Lung (tissue), 12 donors: ENCODE data around the gene ATP1A1. TPM values are rescaled to one million over a fixed set of nuclear protein-coding genes. Genes with fewer than 3 reads are reported as not detected.

ENCODE experiments used
- ATAC-seq: fragments of 200-7000 bp; cut with Tn5 transposase; one replicate; pipeline ENCODE4 v1.9.1; 2020; ENCODE audit warnings: moderate number of reproducible peaks; ENCODE audit not compliant: insufficient read depth, low FRiP score
- DNase-seq, 3 donors: peaks; one replicate each; pipeline ENCODE4 v3.0.0-alpha.2; 2013 to 2017
- H3K27ac ChIP-seq, 2 donors: one replicate each; pipeline ENCODE4 v1.5.1; 2013; ENCODE audit warnings: mild to moderate bottlenecking in 2 of 2, moderate library complexity in 2 of 2, control low read depth in 1 of 2, inconsistent platforms in 1 of 2, low read depth in 1 of 2, low read length in 1 of 2
- H3K27me3 ChIP-seq, 3 donors: one replicate each; pipeline ENCODE4 v1.5.1; 2013; ENCODE audit warnings: low read length in 2 of 3; ENCODE audit not compliant: control insufficient read depth in 3 of 3, insufficient read depth in 3 of 3
- H3K36me3 ChIP-seq, 4 donors: one replicate each; pipeline ENCODE4 v1.5.1; 2013; ENCODE audit warnings: low read length in 4 of 4, mild to moderate bottlenecking in 1 of 4, moderate library complexity in 1 of 4; ENCODE audit not compliant: control insufficient read depth in 4 of 4, insufficient read depth in 4 of 4
- H3K4me1 ChIP-seq, 5 donors: one replicate each; pipeline ENCODE4 v1.5.1; 2013; ENCODE audit warnings: low read length in 5 of 5, mild to moderate bottlenecking in 2 of 5, moderate library complexity in 1 of 5; ENCODE audit not compliant: control insufficient read depth in 5 of 5, insufficient read depth in 5 of 5
- H3K4me3 ChIP-seq: one replicate; pipeline ENCODE4 v1.5.1; 2013; ENCODE audit warnings: mild to moderate bottlenecking, control low read depth, moderate library complexity
- H3K9ac ChIP-seq, 2 donors: one replicate each; pipeline ENCODE4 v1.5.1; 2013; ENCODE audit warnings: low read length in 2 of 2, control low read depth in 1 of 2; ENCODE audit not compliant: insufficient read depth in 1 of 2
- H3K9me3 ChIP-seq, 4 donors: one replicate each; pipeline ENCODE4 v1.5.1; 2013; ENCODE audit warnings: low read length in 3 of 4, mild to moderate bottlenecking in 1 of 4, moderate library complexity in 1 of 4; ENCODE audit not compliant: control insufficient read depth in 4 of 4, insufficient read depth in 3 of 4
- CTCF ChIP-seq: IDR thresholded peaks from 2 replicates; pipeline ENCODE4 v1.5.1; 2012; ENCODE audit warnings: mild to moderate bottlenecking; ENCODE audit errors: control extremely low read depth, extremely low read depth
- WGBS, 2 donors: extraction: QIAGEN DNeasy Blood & Tissue Kit; methylation state at CpG; one replicate each; pipeline ENCODE4 v1.1.7; 2013; 5-methylcytosine and 5-hydroxymethylcytosine counted together
- polyA plus RNA-seq, 2 donors: library from polyadenylated mRNA; stranded (reverse); fragments of 200-250 nt; gene quantifications; one replicate each; pipeline ENCODE4 v1.2.1, GENCODE V29; 2013
- total RNA-seq, 2 donors: library from RNA; depleted of rRNA in 1 of 2; stranded (reverse); fragments of >200 nt in 1 of 2; gene quantifications; one replicate each; pipeline ENCODE4 v1.2.1, GENCODE V29; 2014 to 2021
- donor health status: control.
- donor health status: control.
- donor health status: Bipolar disorder and iron deficiency.
- donor health status: healthy.
- donor health status: DM: yes; HTN: yes; CAD: no.

ATP1A1 gene
- total and polyA plus RNA-seq, 4 donors, result 320 to 715 (median 612) TPM

- no peak for ATAC-seq
- 75 to 76% methylated on average over 3 of the region's 3 CpGs for WGBS, 2 donors
- no peaks in the 10 kb centered on the region for H3K9me3 ChIP-seq
- no peak overlapping the region for H3K9ac ChIP-seq
- DNase-seq, result no peak
- no peaks in the 10 kb centered on the region for H3K36me3 ChIP-seq
- no peak overlapping the region for H3K4me3 ChIP-seq
- no peak overlapping the region for H3K27ac ChIP-seq
- no peak for TF ChIP-seq CTCF
- no peaks in the 10 kb centered on the region for H3K27me3 ChIP-seq
- H3K4me1 ChIP-seq, result peaks cover 0 to 12% (median 7%) of the 10 kb centered on the region in 5 donors
Observed at GRCh38 chr1:116332451-116332850, 40.6 kb upstream of the ATP1A1 start.

- Histone ChIP-seq H3K4me3 (no peak overlapping the region), H3K9ac (no peak overlapping the region), H3K4me1 (peaks cover 0 to 12% (median 7%) of the 10 kb centered on the region in 5 donors), H3K27me3 (no peaks in the 10 kb centered on the region), H3K36me3 (no peaks in the 10 kb centered on the region), H3K27ac (peak overlapping the region in 1 of 2 donors; percentile 57), H3K9me3 (no peaks in the 10 kb centered on the region)
- TF ChIP-seq CTCF, result no peak
- DNase-seq (no peak), ATAC-seq (no peak)
- WGBS, 2 donors, result 90 to 95% methylated on average over 5 of the region's 5 CpGs
Observed at GRCh38 chr1:116333171-116334014, 39.7 kb upstream of the ATP1A1 start.

DNA sequence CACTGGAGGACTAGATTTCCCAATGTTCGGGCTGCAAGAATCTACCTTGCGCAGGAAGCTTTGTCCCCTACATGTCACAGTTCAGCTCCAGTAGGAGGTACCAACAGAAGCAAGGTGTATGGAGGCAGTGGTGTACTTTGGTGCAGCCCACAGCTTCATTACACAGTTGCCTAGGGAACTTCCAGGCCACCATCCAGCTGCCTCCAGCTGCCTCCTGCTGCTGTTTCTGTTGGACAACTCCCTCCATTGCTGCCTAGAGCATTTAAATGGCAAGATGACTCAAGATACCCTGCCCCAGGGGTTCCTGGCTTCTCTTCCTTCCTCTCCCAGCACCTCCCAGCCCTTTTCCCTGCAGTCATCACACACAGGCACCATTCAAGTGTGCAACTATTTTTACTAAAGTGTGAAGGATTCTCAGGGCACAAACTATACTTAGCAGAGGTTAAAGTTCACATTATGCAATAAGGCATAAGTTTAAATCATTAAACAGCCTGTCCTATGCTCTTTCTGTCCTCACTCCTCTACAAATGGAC is 39.0 kb upstream of the ATP1A1 start:
- H3K4me3 ChIP-seq, result no peak overlapping the region
- 74 to 86% methylated on average over 2 of the region's 2 CpGs for WGBS, 2 donors

More for the DNA sequence above, 39.0 kb upstream of the ATP1A1 start:
- Histone ChIP-seq H3K4me1 (peaks cover 0 to 12% (median 7%) of the 10 kb centered on the region in 5 donors), H3K27me3 (no peaks in the 10 kb centered on the region), H3K9me3 (no peaks in the 10 kb centered on the region), H3K27ac (peak overlapping the region in 1 of 2 donors; percentile 53), H3K9ac (no peak overlapping the region), H3K36me3 (no peaks in the 10 kb centered on the region)
- TF ChIP-seq CTCF, result no peak
- DNase-seq (peak; percentile 69 to 81 (median 77)), ATAC-seq (peak; percentile 44)
